ENCODE measurements around the gene HERC4.

The HERC4 gene

GRCh38 chr10:67936416-67936815 lies 138.7 kb downstream of the HERC4 start:
- Histone ChIP-seq H3K4me2 (no peak overlapping the region), H3K36me3 (ENCODE audit: insufficient read depth) (no peaks in the 10 kb centered on the region), H3K79me2 (ENCODE audit: insufficient read depth, low read depth) (no peaks in the 10 kb centered on the region), H3K27me3 (ENCODE audit: insufficient read depth, low read depth) (no peaks in the 10 kb centered on the region), H3K4me1 (ENCODE audit: low read depth, poor library complexity, severe bottlenecking) (no peaks in the 10 kb centered on the region), H3K9ac (no peak overlapping the region), H4K20me1 (ENCODE audit: insufficient read depth) (no peaks in the 10 kb centered on the region), H2AFZ (ENCODE audit: low read depth) (no peak overlapping the region), H3K27ac (no peak overlapping the region), H3K4me3 (IDR thresholded peaks at IDR 0.05; ENCODE audit: insufficient read depth, low read depth, low read length) (no peak overlapping the region)
- no peak for TF ChIP-seq CTCF (conservative IDR thresholded peaks at IDR 0.05; ENCODE audit: low read depth, low read length)

- TF ChIP-seq CTCF (conservative IDR thresholded peaks at IDR 0.05; ENCODE audit: low read depth, low read length): no peak
- Histone ChIP-seq H3K79me2 (ENCODE audit: insufficient read depth, low read depth) (no peaks in the 10 kb centered on the region), H4K20me1 (ENCODE audit: insufficient read depth) (no peaks in the 10 kb centered on the region), H3K27ac (no peak overlapping the region), H3K4me3 (IDR thresholded peaks at IDR 0.05; ENCODE audit: insufficient read depth, low read depth, low read length) (no peak overlapping the region), H3K36me3 (ENCODE audit: insufficient read depth) (no peaks in the 10 kb centered on the region), H3K27me3 (ENCODE audit: insufficient read depth, low read depth) (no peaks in the 10 kb centered on the region), H3K9ac (no peak overlapping the region), H3K4me2 (no peak overlapping the region), H3K4me1 (ENCODE audit: low read depth, poor library complexity, severe bottlenecking) (no peaks in the 10 kb centered on the region), H2AFZ (ENCODE audit: low read depth) (no peak overlapping the region)
Measured at GRCh38 chr10:67935223-67935622, 139.9 kb downstream of the HERC4 start.

- no peaks in the 10 kb centered on the region for H3K4me1 ChIP-seq (ENCODE audit: low read depth, poor library complexity, severe bottlenecking)
- no peaks in the 10 kb centered on the region for H3K79me2 ChIP-seq (ENCODE audit: insufficient read depth, low read depth)
- H3K36me3 ChIP-seq (ENCODE audit: insufficient read depth): no peaks in the 10 kb centered on the region
- H3K4me2 ChIP-seq: no peak overlapping the region
- no peaks in the 10 kb centered on the region for H3K27me3 ChIP-seq (ENCODE audit: insufficient read depth, low read depth)
- H3K9ac ChIP-seq: no peak overlapping the region
- no peak for TF ChIP-seq CTCF (conservative IDR thresholded peaks at IDR 0.05; ENCODE audit: low read depth, low read length)
- H3K27ac ChIP-seq: no peak overlapping the region
- H2AFZ ChIP-seq (ENCODE audit: low read depth): no peak overlapping the region
- no peak overlapping the region for H3K4me3 ChIP-seq (IDR thresholded peaks at IDR 0.05; ENCODE audit: insufficient read depth, low read depth, low read length)
- H4K20me1 ChIP-seq (ENCODE audit: insufficient read depth): no peaks in the 10 kb centered on the region
Measured at GRCh38 chr10:67934336-67934735, 140.7 kb downstream of the HERC4 start.

- Histone ChIP-seq H4K20me1 (ENCODE audit: insufficient read depth) (no peaks in the 10 kb centered on the region), H3K9ac (no peak overlapping the region), H3K4me1 (ENCODE audit: low read depth, poor library complexity, severe bottlenecking) (no peaks in the 10 kb centered on the region), H3K27ac (no peak overlapping the region), H3K36me3 (ENCODE audit: insufficient read depth) (no peaks in the 10 kb centered on the region), H3K4me3 (IDR thresholded peaks at IDR 0.05; ENCODE audit: insufficient read depth, low read depth, low read length) (no peak overlapping the region), H3K79me2 (ENCODE audit: insufficient read depth, low read depth) (no peaks in the 10 kb centered on the region), H3K27me3 (ENCODE audit: insufficient read depth, low read depth) (no peaks in the 10 kb centered on the region), H3K4me2 (no peak overlapping the region), H2AFZ (ENCODE audit: low read depth) (no peak overlapping the region)
- no peak for TF ChIP-seq CTCF (conservative IDR thresholded peaks at IDR 0.05; ENCODE audit: low read depth, low read length)
Measured at GRCh38 chr10:67933199-67933598, 141.9 kb downstream of the HERC4 start.

- H3K4me2 ChIP-seq: no peak overlapping the region
- H3K9ac ChIP-seq: no peak overlapping the region
- H3K4me3 ChIP-seq (IDR thresholded peaks at IDR 0.05; ENCODE audit: insufficient read depth, low read depth, low read length): no peak overlapping the region
- H3K27me3 ChIP-seq (ENCODE audit: insufficient read depth, low read depth): no peaks in the 10 kb centered on the region
- H3K27ac ChIP-seq: no peak overlapping the region
- no peaks in the 10 kb centered on the region for H3K79me2 ChIP-seq (ENCODE audit: insufficient read depth, low read depth)
- no peaks in the 10 kb centered on the region for H3K4me1 ChIP-seq (ENCODE audit: low read depth, poor library complexity, severe bottlenecking)
- TF ChIP-seq CTCF (conservative IDR thresholded peaks at IDR 0.05; ENCODE audit: low read depth, low read length): no peak
- H2AFZ ChIP-seq (ENCODE audit: low read depth): no peak overlapping the region
- no peaks in the 10 kb centered on the region for H4K20me1 ChIP-seq (ENCODE audit: insufficient read depth)
- no peaks in the 10 kb centered on the region for H3K36me3 ChIP-seq (ENCODE audit: insufficient read depth)
Measured at GRCh38 chr10:67926951-67927350, 148.1 kb downstream of the HERC4 start.

Data from KMS-11 (cell line).